ENCODE results near the gene SND1.

Gene SND1

DNA sequence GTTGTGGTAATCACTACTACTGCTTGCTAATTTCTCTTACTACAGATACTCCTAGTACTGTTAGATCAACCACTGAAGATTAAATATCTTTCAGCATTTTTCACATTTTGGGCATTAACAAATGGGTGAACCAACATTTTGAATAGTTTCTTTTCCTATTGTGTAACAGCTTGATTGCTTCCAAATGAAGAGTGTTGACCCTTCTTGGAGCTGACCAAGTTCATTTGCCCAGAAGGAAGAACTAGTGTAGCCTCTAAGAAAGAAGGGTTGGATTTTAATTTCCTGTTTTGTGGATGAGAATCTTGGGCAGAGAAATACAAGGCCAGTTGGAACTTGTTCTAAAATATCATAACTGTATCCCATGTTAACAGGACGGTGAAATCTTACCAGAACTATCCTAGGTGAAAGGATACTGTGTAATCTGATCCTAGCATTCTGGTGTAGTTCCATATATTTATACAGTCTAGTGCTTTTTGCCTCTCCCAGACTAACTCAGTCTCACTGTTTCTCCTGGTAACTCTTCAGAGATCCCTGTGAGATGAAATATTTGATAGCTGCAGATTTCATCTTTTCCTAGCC lies 37.3 kb downstream of the SND1 start:
- DNase-seq = no peak

DNA sequence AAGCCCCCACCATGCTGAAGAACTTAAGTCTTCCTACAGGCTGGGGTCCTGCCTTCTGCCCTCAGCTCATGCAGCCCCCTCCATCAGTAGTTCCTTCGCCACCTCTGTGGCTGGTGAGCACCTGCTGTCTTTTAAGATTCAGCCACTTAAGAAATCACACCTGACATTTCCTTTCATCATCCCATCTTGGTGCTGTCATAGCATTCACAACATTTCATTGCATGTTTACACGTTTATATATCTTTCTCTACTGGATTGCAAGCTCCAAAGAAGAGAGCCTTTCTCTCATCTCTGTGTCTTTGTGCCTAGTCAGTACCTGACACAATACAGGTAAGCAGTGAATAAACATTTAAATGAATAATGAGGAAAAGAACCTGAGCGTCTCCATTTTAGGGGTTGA lies 38.3 kb downstream of the SND1 start:
- no peak for DNase-seq

DNA sequence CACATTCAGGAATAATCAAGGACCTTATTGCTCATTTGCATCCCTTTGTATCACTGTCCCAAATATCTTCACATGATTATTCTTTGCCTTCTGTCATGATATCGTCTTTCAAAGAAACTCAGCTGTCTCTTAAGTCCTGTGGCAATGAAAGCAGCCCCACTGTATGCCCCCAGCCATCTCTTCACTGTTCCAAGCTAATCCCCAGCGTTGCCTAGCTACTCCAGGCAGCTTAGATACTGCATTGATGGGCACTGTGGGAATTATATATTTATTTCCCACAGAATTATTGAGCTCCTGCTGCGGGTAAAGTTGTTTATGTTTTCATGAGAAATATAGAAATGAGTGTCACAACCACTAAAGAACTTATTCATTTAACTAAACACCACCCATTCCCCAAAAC lies 38.8 kb downstream of the SND1 start:
- no peak for DNase-seq

DNA sequence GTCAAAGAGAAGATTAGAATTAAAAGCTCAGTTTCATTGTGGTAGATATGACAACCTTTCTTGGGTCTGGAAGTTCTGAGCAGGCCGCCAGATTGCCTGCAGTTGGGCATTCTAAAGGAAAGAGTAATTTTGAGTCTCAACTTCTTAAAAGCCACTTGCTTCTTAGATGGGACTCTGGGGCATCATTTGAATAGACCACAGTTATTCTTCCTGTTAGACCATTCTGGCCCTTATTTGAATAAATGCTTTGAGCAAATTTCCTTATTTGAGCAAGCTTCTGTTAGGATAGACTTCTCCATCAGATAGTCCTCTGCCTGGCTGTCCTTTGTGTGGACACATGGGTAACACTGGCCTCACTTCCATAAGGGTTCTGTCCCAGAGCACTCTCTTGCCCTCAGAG lies 40.2 kb downstream of the SND1 start:
- no peak for DNase-seq

DNA sequence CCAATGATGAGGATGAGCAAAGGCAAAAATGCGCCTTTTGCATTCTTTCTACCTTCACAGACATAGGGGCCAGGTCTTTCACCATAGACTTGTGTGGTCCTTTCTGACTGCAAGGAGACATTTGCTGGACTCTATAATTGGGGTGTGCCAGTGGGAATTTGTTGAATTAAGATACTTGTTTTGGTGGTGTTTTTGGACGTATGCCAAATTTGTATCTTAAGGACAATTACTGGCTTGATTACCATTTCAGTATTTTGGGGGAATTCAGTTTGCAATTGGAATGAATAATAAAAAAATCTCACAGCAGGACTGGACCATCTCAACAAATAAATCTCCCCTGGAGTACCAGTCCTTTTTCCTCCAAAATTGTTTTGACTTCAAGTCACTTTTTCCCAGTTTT lies 47.9 kb downstream of the SND1 start:
- no peak for DNase-seq

DNA sequence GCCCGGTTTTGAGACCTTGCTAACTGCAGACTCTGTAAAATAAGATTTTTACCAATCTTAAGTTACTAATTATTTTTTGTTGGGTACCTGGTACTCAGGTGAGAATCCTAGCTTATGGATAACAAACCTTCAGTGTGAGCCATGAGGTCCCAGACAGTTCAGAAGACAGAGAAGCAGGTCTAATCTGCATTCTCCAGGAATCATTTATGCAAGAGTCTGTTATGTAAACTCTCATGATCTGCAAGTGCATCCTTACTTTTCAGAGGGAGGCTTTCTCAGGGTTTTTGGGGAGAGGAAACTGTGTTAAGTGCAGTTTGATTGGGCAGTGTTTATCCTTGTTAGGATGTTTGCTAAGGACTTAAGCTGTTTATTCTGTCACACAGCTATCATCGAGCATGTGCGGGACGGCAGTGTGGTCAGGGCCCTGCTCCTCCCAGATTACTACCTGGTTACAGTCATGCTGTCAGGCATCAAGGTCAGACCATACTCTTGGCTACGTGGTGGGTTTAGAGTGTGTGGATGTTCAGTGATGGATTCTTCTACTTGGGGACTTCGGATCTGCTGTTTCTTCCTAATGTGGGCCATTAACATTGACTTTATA lies 50.2 kb downstream of the SND1 start:
- DNase-seq = no peak

DNA sequence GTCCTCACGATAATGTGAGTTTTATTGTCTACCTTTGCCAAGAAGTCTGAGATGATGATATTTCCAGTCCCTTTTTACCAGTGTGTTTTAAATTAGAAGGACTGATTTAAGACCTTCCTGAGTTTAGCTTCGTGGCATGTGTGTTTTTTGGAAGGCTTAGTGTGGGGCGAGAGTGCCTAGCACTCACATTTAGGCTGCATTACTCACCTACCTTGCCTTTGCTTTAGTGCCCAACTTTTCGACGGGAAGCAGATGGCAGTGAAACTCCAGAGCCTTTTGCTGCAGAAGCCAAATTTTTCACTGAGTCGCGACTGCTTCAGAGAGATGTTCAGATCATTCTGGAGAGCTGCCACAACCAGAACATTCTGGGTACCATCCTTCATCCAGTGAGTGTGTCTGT lies 50.9 kb downstream of the SND1 start:
- DNase-seq = no peak

DNA sequence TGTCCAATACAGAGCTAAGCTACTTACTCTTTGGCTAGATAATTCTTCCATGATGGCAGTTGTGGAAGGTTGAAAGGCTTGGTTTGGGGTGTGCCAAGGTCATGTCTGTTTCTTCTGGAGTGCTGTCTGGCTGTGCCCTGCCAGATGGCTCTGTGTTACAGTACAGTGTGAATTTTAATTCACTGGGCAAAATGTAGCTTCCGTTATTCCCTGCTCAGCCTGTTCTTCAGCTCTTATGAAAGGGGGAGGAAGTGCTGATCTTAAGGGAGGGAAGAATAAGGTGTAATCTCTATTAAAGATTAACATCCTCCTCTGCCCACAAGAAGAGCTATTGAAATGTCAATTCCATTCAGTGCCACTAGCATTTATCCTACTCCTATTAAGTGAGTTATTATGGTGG lies 52.2 kb downstream of the SND1 start:
- DNase-seq = no peak

DNA sequence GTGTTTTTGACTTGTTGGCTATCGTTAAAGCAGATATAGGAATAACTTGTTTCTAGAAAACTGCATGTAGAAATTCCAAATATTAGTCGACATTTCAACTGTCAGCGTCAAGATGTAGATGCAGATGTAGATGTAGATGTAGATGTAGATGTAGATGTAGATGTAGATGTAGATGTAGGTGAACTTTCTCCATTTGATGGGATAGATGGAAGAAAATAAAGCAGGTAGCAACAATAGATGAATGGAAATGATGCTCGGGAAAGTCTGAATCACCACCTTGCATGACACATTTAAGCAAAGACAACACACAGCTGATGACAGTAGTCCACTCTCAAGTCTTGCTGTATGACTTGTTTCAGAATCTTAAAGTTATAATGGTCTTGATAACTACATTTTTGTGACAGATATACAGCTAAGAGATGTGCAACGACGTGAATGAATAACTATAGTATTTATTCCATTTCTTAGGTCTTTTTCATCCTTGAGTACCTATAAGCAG lies 53.5 kb downstream of the SND1 start:
- no peak for DNase-seq

DNA sequence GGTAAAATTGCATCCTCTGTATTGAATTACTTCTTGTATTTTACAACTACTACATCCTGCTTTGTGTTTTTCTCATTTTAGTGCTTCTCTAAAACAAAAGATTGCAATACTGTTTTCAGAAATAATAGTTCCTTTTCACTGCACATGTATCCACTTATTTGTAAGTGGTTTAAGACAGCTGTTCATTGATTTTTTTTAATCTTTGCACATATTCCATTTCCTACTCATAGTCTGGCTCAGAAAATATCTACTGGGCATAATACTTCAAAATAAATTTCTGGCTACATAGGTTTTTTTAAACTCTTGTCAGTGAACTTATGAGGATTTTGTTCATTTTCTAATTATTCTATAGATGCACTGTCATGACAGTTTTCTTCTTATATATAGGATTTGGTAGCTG lies 54.8 kb downstream of the SND1 start:
- DNase-seq = no peak

DNA sequence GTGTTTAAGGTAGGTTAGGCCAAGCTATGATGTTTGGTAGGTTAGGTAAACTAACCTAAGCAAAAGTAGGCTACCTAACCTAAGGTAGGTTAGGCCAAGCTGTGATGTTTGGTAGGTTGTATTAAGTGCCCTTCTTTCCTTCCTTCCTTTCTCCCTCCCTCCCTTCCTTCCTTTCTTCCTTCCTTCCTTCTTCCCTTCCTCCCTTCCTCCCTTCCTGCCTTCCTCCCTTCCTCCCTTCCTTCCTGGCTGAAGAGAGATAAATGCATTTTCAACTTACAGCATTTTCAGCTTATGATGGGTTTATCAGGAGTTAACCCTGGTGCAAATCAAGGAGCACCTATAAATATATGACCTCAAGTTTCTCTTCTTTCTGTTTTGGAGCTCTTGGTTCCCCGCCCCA lies 56.2 kb downstream of the SND1 start:
- DNase-seq = no peak

DNA sequence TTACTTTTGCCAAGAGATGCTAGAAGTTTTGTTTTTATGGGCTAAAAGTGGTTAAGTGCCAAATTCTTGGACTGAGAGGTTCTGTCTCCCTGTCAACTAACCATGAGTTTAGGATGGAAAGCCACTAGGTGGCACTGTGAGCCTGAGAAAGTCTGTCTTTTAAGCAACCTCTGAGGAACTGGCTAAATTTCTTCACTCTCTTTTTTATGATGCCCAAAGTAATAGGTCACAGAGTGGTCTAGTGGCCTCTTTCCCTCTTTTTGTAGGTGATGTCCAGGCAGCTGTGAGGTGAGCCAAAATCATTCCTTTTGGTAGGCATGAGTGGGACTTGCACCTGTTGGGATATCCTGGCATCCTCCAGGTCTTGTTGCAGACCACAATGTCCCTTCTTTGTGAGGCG lies 56.8 kb downstream of the SND1 start:
- peak in 4 of 5 experiments; percentile 30 to 68 (median 46) for DNase-seq

DNA sequence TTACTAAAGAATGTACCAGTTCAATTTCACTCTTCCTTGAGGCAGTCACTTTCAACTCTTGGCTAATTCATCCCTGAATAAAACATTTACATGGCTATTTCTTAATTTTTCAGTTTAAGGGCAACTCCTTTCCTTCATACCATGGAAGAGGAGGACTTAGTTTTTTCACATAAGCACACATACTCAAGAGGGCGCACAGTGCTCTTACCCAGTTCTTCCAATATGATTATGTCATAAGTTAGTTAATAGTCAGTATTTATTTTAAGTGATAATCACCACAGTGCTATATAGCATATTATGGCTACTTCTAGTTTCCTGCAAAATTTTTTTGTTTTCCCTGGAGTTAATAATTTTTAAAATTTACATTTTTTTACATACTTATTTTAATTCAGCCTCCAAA lies 58.6 kb downstream of the SND1 start:
- DNase-seq = no peak

DNA sequence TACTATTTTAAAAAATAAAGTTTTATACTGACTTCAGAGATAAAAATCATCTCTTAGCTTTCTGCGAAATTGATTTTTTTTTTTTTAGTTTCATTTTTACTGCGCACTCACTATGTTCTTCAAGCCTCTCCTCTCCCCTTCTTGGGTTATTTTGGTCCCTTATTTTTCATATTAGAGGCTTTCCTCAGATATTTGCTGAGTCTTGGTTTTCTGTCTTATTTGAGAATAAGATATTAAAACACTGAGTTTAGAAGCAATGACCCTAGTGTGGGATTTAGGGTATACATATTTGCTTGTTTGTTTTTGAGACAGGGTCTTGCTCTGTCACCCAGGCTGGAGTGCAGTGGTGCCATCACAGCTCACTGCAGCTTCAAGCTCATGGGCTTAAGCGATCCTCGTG lies 59.9 kb downstream of the SND1 start:
- peak in 1 of 5 experiments; percentile 35 for DNase-seq

DNA sequence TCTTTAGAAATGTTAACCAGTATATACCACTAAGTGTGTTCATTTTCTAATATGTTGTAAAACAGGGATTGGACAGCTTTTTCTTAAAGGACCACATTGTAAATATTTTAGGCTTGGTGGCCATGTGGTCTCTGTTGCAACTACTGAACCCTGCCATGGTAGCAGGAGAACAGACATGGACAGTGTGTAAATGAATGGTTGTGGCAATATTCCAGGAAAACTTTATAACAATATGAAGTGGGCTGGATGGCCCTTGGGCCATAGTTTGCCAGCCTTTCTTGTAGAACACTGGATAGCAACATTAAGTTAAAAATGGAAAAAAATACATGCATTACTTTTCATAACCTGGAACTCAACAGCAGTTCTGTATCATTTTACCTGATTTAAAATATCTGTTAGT lies 61.0 kb downstream of the SND1 start:
- no peak for DNase-seq

DNA sequence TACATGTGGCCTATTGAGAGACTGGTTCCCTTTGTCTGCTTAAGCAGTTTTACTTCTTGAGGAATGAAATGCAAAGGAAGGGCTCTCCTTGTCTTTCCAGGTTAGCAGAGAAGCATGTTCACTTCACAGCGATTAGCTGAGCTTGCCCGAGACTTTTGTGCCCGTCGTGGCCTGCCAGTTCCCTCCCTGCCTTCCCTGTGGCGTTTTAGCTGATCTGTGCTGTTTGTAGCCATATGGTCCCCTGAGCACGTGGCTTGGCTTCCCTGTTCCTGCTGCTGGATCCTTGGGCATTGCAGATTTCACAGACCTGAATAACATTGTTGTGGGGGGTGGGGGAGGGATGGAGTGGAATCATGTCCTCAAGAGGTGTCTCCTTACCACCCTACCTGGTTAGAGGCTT lies 61.8 kb downstream of the SND1 start:
- DNase-seq = no peak

DNA sequence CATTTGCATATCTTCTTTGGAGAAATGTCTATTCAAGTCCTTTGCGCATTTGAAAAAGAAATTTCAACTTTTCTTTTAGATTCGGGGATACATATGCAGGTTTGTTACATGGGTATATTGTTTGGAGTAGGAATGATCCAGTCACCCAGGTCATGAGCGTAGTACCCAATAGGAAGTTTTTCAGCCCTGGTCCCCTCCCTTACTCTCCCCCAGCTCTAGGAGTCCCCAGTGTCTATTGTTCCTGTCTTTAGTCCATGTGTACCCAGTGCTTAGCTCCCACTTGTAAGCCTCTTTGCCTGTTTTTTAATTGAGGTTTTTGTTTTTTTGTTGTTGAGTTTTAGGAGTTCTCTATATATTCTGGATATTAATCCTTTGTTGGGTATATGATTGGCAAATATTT lies 63.3 kb downstream of the SND1 start:
- no peak for DNase-seq

DNA sequence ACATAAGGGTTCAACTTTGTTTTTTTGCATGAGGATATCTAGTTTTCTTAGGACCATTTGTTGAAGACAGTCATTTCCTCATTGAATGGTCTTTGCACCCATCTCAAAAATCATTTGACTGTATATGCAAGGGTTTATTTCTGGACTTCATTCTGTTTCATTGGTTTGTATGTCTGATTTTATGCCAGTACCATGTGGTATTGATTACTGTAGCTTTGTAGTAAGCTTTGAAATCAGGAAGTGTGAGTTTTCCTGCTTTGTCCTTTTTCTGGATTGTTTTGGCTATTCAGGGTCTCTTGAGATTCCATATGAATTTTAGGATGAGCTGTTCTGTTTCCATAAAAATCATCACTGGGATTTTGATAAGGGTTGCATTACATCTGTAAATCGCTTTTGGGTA lies 63.9 kb downstream of the SND1 start:
- no peak for DNase-seq

DNA sequence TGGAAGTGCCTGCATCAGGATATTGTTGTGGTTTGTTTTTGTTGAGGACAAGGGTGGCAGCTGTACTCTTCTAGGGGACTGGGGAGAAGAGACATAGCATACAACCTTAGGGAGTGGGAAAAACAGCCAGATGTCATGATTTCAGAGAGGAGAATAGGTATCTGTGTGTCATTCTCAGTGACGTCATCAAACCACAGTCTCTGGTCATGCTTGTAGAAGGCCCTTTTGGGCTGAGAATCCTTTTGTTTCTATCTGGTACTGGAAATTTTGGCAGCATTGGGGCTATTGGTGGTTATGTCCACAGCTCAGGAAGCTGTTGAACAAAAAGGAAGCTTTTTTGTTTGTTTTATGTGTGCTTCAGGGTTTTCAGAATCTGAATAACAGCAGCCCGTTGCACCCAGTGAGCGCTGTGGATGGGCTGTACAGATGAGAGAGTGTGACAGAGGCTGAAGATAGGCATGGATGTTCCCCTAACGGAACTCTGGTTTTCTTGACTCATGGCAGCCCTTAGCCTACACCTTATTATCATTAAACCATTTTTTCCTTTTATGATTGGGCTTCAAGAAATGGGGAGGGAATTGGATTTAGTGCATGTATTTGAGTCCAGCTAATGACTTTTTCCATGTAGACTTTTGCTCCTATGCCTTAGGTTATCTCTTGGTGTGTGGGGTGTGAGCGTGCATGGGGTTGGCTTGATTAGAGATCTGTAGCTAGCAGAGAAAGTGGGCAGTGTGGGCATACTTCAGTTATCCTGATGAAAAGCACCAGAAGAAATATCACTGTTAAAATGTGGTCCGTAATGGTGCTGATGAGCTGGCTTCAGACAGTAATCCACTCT lies 65.7 kb downstream of the SND1 start:
- peak in 1 of 5 experiments; percentile 15 for DNase-seq

DNA sequence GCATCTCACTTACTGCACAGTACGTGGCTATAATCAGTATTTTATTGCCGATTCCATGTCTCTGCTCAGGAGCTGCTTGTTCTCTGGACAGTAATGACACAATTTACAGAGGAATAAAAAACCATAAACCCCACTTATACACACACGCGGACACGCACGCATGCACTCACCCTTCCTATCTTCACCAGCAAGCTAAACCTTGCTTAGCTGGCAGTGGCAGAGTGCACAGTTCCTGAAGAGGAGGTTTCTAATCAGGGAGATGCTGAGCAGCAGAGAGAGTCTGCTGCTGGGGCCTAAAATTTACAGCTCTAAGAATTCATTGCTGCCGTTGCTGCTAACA lies 66.3 kb downstream of the SND1 start:
- DNase-seq = no peak

DNA sequence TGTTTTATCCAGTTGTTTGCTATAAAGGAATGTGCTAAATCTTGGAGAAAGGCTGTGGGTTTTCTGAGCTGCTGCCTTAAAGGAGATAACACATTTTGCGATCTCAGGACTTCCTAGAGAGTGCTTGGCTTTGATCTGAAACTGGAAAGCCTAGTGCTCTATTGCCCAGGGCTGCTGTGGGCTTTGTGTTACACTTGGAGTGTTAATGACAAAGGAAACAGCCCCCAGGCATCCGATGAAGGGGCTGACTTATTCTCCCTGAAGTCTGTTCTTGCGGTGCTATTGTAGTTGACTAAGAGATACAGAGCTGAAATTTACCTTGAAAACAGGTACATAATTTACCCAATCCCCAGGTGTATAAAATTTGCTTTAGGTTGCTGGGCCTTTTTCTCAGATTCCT lies 74.5 kb downstream of the SND1 start:
- DNase-seq = no peak

DNA sequence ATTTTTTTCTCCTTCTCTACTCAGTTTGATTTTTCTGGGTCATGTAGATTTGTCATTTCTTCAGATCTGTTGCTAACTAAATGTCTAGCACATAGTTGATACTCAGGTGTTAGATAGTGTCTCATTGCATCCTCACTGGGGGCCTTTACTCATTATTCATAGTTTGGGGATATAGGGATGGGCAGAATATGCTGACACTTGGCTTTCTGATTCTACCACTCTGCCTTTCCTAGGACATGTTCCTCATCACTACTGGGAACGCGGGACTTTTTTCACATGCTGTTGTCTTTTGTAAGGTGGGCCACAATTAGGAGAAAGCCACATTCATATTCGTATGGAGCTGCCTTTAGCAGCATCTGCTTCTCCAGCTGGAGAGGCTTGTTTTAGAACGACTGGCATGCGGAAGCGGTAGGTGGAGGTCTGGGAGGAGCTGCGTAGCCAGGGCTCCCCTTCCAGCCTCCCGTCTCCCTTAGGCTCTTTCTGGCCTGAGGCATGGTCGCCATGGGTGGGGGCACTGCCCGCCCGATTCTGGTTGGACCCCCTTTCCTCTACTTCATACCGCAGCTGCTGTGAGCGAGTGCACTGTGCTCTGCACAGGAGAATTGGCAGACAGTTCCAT lies 78.8 kb downstream of the SND1 start:
- DNase-seq = no peak

DNA sequence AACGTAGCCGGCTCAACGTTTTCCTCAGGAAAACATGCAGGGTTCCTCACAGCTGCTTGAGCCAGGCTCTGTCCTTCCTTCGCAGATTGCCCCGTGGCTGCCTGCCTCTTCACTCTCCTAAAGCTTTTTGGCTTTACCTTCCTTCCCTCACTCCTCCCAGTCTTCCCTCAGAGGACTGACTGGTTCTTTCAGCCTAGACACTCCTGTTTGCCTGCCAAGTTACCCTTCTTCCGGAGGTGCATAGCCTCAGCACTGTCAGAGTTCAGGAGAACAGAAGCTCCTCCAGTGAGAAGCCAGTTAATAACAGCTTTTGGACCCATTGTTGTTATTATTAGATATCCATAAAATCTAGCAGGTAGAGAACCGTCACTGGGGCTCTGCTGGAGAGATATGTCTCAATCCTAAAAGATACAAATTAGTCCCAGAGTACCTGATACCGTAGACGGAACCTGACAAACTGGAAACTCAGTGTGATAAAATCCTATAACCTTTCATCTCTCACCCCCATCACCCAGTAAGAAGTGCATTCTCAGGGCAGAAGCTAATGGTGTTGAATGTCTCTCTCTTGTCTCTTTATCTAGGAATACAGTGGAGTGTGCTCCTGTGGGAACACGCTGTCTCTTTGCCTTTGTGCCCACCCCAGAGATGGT lies 79.6 kb downstream of the SND1 start:
- DNase-seq = no peak

Measured in T-helper 2 cell (primary cell).